NCI-H2107 treated with DMSO at 0.1 percent for 48 hours (cell line): Measurements from ENCODE around the gene TMEM33.
"Not testable (repeated sequence)": the region's sequence is repeated elsewhere in the genome, so short reads cannot be mapped to it uniquely, and the experiment has no call there.

Experiments
- DNase-seq: peaks from one replicate; lab custom pipeline; 2025; ENCODE audit not compliant: unreplicated experiment; lab: John Stamatoyannopoulos, UW

The TMEM33 gene, protein sequence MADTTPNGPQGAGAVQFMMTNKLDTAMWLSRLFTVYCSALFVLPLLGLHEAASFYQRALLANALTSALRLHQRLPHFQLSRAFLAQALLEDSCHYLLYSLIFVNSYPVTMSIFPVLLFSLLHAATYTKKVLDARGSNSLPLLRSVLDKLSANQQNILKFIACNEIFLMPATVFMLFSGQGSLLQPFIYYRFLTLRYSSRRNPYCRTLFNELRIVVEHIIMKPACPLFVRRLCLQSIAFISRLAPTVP

DNA sequence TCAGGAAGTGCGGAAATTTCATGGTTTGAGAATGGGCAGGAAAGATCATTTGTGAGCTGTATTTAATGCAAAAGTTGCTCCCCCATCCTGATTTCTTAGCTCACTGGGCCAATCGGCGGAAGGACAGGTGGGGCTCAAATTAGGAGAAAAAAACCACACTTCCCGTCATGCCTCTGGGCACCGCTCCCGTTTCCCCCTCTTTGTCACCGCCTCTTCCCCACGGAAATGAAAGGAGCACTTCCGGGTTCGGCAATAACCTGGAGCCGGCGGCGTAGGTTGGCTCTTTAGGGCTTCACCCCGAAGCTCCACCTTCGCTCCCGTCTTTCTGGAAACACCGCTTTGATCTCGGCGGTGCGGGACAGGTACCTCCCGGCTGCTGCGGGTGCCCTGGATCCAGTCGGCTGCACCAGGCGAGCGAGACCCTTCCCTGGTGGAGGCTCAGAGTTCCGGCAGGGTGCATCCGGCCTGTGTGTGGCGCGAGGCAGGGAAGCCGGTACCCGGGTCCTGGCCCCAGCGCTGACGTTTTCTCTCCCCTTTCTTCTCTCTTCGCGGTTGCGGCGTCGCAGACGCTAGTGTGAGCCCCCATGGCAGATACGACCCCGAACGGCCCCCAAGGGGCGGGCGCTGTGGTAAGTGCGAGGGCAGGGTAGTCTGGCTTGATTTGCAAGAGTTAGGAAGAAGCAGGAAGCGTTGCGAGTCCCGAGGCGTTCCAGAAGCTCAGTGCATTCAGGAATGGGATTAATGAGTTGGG lies at the start of gene TMEM33:
TMEM33 (plus strand) TSS at position 529 of the 751 bp plus-strand sequence; CDS start at position 585, 56 bp downstream.
- DNase-seq = peak; percentile 83

DNA sequence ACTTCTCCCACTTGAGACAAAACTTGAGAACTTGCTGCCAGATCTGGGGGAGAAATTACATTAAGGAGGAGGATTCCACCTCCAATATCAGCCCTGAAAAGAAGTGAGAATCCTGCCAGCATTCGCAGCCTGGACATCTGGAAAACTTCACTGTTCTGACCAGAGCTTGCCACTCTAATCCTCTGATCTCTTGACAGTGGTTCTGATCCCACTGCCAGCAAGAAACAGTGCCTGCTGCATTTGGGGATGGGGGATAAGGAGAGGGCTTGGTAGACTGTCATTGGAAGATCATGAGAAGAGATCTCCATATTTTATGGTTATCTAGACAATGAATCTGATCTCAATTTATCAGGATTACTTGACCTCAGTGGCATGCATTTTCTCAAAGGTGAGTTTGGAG lies 49.8 kb upstream of the TMEM33 start:
- no peak for DNase-seq

DNA sequence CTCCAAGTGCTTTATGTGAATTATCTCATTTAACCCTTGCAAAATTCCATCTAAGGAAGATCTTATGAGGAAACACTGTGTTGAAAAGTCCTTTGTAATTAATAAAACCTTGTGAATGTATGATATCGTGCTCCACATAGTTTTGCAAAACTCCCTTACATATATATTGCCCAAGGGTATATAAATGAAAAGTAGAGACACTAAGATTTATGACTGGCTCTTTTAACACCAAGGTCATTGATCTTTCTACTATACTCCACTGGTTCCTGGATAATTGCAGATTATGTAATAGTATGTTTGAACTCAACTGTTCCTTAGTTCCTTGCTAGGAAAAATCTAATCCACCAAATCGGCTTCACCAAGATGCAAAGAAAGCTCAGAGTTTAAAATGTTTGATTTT lies 48.0 kb upstream of the TMEM33 start:
- DNase-seq = no peak

DNA sequence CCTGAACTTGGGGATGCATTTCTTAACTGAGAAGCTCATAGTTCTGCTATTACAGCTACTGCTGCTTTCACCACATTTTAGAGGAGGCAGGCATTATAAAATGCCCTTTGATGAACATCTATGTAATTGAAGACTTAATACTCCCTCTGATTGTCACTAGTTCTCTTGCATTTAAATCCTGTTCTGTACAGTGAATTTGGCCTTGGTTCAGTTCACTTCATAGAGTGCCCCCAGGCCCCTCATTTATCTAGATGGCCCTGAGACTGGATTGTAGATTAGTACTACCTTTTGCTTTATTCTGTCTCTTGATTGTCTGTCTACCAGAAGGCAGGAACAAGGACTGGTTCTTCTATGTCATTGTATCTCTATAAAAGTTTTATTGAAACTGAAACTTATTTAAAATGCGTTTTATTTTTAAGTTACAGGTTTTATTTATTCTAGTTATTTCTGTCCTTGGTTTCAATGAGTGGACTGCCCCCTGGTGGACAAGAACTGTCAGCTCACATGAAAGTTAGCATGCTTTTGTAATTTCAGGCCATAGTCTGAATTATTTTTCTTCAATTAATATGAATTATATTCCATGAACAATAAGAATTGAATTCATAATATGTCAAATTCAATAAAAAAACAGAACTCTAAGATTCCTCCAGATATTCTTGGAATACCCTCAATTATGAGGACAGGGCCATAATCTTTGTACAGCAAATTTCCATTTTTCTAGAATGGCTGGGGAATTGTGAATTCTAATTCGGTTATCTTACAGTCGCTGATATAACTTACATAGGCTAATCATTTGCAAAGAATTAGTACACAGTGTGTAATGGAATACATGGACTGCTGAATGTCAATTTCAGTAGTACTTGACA lies 47.2 kb upstream of the TMEM33 start:
- no peak for DNase-seq

DNA sequence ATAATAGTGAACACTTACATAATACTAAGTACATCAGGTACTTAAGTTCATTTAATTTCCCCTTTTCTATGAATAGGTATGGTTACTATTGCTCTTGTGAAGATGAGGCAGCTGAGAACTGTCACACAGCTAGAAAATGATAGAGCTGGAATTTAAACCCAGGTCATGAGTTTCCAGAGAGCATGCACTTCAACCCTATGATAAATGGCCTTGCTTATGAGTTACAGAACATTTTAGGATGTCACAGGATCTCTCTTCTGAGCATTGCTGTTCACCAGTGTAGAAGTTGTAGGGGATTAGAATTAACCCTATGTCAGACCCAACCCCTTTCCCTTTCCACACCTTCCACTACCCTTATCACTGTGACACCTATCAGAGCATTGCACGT lies 46.5 kb upstream of the TMEM33 start:
- no peak for DNase-seq

DNA sequence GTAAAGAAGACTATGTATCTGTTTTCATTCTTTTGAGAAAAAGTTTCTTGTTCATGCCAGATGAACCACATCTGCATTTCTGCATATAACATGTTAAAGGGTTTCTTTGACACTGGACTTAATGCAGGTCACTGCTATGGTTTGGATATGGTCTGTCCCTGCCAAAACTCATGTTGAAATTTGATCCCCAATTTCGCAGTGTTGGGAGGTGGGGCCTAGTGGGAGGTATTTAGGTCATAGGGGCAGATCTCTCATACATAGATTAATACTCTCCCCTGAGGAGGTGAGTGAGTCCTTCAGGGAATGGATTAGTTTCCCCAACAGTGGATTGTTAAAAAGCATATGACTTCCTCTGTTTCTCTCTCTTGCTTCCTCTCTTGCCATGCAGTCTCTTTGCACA lies 45.9 kb upstream of the TMEM33 start:
- no peak for DNase-seq

DNA sequence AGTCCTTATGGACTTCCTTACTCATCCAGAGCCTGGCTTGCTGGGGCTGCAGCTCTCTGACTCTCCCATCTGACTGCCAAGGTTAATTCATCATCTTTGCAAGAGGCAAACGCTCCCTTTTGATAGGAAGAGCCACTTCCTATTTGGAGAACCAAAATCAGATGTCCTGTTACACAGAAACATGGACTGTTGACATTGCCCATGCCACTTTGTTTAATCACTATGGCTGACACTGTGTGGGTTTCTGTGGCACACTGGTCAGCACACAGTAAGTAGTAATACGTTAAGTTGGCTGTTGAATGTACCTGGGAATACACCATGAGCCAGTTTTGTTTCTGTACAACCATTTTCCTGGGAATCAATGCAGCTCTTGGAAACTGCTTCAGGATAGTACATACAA lies 45.1 kb upstream of the TMEM33 start:
- no peak for DNase-seq

DNA sequence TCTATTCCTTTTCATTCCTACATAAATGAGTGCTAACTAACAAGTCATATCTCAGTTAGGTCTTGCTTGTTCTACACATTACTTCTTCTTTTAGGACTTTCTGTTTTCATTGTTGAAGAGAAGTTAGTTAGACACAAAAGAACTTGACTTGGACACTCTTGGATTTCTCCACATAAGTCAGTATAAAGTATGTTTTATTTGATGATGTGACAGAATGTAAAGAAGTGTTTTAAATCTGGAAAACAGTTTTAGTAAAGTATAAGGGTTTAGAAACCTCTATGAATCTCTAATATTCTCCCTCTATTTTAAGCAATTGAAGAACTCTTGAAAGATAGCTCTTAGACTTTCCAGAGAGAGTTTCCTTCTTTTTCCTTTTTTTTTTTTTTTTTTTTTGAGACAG lies 38.6 kb upstream of the TMEM33 start:
- no peak for DNase-seq

DNA sequence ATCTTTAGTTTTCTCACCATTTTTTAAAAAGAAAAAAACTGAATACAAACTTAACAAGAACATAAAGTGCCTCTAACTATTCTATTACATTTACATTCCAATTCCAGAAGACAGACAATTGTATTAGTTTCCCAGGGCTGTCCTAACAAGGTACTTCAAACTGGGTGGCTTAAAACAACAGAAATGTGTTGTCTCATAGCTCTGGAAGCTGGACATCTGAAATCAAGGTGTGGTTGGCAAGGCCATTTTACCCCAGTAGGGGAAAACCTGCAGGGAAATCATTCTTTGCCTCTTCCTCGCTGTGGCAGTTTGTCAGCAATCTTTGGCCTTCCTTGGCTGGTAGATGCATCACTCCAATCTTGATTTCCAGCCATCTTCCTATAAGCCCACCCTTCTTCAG lies 37.5 kb upstream of the TMEM33 start:
- no peak for DNase-seq

DNA sequence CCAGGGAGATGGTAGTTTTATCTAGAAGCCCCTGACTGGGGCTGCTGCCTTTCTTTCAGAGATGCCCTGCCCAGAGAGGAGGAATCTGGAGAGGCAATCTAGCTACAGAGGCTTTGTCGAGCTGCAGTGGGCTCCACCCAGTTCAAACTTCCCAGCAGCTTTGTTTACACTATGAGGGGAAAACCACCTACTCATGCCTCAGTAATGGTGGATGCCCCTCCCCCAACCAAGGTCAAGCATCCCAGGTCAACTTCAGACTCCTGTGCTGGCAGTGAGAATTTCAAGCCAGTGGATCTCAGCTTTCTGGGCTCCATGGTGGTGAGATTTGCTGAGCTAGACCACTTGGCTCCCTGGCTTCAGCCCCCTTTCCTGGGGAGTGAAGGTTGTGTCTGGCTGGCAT lies 26.1 kb upstream of the TMEM33 start:
- DNase-seq = not testable (repeated sequence)

DNA sequence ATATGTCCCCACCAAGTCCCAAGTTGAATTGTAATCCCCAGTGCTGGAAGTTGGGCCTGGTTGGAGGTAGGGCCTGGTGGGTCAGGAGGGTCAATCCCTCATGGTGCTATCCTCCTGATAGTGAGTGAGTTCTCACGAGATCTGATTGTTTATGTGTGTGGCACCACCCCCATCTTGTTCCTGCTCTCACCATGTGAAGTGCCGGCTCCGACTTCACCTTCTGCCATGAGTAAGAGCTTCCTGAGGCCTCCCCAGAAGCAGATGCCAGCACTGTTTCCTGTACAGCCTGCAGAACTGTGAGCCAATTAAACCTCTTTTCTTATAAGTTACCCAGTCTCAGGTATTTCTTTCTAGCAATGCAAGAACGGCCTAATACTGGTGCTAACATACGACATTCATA lies 22.7 kb upstream of the TMEM33 start:
- DNase-seq = no peak

DNA sequence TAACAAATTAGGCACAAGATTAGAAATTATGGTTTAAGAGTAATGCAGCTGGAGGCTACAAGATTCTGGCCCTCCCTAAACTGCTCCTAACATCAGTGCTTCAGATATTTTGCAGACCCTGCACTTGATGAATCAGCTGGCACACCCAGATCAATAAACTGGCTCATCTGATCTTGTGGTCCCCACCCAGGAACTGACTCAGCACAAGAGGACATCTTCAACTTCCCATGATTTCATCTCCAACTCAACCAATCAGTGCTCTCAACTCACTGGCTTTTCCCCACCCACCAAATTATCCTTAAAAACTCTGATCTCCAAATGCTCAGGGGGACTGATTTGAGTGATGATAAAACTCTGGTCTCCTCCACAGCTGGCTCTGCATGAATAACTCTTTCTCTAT lies 21.7 kb upstream of the TMEM33 start:
- no peak for DNase-seq

DNA sequence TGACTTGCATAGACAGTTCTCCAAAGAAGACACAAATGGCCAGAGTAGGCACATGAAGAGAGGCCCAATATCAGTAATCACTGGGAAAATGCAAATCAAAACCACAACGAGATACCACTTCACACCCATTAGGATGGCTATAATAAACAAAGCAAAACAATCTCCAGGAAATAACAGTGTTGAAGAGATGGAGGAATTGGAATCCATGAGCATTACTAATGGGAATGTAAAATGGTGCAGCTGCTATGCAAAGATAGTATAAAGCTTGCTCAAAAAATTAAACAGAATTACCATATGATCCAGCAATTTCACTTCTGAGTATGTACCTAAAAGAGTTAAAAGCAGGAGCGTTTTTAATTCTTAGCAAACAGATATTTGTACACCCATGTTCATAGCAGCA lies 17.0 kb upstream of the TMEM33 start:
- DNase-seq = no peak

DNA sequence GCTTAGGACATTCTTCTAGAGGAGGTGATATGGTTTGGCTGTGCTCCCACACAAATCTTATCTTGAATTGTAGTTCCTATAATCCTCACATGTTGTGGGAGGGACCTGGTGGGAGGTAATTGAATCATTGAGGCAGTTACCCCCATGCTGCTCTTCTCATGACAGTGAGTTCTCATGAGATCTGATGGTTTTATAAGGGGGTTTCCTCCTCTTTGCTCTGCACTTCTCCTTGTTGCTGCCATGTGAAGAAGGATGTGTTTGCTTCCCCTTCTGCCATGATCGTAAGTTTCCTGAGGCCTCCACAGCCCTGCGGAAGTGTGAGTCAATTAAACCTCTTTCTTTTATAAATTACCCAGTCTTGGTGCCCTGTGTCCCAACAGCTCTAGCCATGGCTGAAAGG lies 14.8 kb upstream of the TMEM33 start:
- not testable (repeated sequence) for DNase-seq

DNA sequence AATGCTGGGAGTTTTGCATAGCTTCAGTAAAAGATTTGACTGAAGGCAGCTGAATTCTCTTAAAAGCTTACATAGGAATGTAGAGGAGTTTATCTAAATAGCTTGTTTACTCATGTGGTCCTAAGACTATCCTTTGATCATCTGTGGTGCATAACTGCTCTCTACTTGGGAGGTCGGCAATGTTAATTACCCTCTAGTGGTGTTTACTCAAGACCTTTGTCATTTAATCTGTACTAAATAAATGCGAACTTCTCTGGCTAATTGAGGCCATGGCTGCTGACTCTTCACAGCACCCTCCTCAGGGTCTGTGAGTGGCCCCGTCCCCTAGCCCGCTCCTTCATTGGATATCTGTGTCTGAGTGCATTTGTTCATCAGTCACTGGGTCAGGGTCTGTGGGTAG lies 13.8 kb upstream of the TMEM33 start:
- DNase-seq = no peak

DNA sequence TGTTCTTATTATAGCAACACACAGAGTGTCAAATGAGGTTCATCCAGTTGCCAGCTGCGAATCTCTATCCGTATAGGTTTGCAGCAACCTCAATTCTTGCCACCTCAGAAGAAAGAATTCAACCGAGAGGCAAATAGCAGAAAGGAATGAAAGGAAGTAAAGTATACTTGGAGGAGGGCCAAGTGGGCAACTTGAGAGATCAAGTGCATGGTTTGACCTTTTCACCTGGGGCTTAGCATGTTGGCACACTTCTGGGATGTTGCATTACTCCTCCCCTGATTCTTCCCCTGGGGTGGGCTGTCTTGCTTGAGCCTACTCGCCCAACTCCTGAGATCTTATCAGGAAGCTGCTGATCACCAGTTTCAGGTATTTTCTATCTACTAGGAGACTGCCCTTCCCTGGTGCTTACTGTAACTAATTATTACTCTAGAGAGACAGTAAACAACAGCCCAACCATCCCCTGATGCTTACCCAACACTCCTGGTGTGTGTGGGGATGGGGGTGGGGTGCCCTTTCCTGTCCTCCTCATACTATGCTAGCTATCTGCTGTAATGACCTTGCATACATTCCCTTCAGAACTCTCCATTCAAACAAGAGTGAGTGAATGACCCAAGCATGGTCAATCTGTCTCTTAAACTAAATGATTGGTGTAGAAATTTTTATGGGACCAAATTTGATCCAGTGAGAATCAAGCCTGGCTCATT lies 7.3 kb upstream of the TMEM33 start:
- DNase-seq = no peak

DNA sequence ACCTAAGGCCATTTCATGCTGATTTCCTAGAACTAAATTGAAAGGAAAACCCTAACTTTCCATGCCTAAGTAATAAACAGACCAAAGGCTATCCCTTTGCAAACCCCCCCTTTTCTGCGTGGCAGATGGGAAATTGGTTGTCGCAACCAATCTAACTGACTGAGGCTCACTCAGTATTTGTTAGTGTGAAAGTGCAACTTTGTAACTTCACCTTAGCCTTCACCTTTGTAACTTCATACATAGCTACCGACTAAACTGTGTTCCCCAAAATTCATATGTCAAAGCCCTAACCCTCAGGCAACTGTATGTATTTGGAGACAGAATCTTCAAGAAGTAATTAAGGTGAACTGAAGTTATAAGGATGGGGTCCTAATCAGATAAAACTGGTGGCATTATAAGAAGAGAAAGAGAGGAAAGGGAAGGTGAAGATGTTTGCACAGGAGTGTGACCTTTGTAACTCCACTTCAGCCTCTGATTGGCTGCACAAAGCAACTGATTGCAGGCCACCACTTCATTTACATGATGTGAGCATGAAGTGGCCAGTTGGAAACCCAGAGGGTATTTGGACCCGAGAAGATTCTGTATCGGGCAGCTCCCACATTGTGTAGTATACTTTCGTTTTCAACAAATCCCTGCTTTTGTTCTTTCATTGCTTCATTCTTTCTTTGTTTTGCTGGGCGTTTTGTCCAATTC lies 4.9 kb upstream of the TMEM33 start:
- DNase-seq = no peak

DNA sequence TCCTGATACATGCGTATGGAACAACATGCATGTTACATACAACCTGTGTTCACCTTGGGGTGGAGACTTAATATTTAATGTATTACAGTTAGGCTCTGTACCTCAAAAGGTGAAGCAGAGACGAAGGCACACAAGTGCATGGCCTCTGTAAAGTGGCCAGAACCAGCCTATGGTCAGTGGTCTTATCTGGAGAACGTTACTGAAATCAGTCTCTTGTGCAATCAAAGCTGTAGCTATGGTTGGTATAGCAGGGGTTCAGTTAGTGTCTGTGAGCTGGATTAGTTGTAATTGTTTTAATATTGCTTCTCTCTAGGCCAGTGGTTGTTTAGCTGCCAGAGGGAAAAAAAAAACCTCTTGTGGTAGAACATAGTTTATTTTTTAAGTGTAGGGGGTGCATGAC lies 2.2 kb upstream of the TMEM33 start:
- no peak for DNase-seq

DNA sequence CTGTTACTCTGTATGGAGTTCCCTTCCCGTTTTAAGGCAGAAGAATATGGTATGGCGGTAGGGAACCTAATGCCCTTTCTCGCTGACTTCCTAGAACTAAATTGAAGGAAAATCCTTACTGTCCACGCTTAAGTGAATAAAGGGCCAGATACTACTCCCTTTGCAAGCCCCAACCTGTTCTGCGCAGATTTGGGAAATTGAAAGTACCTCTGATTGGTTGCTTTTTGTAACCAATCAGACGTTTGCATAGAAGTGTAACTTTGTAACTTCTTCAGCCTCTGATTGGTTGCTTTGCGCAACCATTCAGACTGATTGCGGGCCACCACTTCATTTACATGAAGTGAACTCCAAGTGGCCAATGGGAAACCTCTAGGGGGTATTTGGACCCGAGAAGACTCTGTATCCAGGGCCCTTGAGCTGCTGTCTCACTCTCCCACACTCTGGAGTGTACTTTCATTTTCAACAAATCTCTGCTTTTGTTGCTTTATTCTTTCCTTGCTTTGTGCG lies 1.2 kb upstream of the TMEM33 start:
- DNase-seq = no peak

DNA sequence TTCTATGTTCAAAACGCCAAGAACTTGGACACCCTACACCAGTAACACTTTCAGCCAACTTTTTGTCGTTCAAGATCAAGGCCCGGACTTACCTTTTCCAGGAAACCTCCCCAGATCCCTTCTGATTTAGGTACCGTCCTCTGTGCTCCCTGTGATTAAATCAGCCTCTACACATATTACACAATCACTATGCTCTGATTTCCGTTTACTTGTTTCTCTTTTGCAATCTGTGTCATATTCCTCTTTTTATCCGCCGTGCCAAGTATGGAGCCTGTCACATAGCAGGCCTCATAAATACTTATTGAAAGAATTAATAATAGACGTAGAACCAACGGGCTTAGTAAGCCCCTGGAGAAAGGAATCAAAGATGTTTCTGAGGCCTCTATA lies 722 bp upstream of the TMEM33 start:
- no peak for DNase-seq

DNA sequence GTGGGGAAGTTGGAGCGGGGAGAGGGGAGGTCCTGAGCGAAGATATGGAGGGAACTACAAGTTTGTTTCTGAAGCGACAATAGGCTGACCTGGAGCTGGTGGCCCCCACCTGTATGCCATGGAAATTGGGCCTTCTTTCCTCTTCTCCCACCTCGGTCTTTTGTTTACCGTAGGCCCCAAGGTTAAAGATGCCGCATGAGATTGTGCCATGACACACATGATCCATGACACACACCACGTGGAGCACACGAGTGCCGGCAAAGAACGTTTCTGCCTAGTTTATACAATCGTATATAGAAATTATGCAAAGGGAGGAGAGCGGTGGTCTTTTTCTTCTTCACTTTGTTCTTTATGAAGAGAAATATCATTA lies 408 bp downstream of the TMEM33 start:
- no peak for DNase-seq
